ENCODE data around the gene F5. TPM values are rescaled to one million over a fixed set of nuclear protein-coding genes. Genes with fewer than 3 reads are reported as not detected.

F5 gene
- total and polyA plus RNA-seq, 2 donors (not counting 1 experiment from before 2014, with no cell fraction given): 0.01 to 0.27 TPM

GRCh38 chr1:169585181-169585580 is 1.1 kb downstream of the F5 start:
- Mint-ChIP-seq H3K4me1 (peaks cover 7% of the 10 kb centered on the region), H3K27me3 (peaks cover 26% of the 10 kb centered on the region), H3K27ac (no peak overlapping the region), H3K4me3 (no peak overlapping the region), H3K9me3 (ENCODE audit: insufficient read depth) (no peaks in the 10 kb centered on the region)
- H3K27me3 ChIP-seq (replicated peaks in 1 of 4; ENCODE audit: control extremely low read depth in 1 of 4, control insufficient read depth in 3 of 4, insufficient read depth in 4 of 4, low read length in 3 of 4): peaks cover 0 to 16% (median 10%) of the 10 kb centered on the region in 4 experiments
- TF ChIP-seq, protein P1, sequence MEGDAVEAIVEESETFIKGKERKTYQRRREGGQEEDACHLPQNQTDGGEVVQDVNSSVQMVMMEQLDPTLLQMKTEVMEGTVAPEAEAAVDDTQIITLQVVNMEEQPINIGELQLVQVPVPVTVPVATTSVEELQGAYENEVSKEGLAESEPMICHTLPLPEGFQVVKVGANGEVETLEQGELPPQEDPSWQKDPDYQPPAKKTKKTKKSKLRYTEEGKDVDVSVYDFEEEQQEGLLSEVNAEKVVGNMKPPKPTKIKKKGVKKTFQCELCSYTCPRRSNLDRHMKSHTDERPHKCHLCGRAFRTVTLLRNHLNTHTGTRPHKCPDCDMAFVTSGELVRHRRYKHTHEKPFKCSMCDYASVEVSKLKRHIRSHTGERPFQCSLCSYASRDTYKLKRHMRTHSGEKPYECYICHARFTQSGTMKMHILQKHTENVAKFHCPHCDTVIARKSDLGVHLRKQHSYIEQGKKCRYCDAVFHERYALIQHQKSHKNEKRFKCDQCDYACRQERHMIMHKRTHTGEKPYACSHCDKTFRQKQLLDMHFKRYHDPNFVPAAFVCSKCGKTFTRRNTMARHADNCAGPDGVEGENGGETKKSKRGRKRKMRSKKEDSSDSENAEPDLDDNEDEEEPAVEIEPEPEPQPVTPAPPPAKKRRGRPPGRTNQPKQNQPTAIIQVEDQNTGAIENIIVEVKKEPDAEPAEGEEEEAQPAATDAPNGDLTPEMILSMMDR (IDR thresholded peaks at IDR 0.05): no peak
- no peaks in the 10 kb centered on the region for H4K20me1 ChIP-seq (ENCODE audit: control insufficient read depth, insufficient read depth, low read length, poor library complexity, severe bottlenecking)
- DNase-seq: no peak
- ATAC-seq (ENCODE audit: low read depth): no peak
- no peak overlapping the region for H3K9ac ChIP-seq (ENCODE audit: low read length)
- no peak overlapping the region for H2AFZ ChIP-seq (ENCODE audit: insufficient read depth, low read depth, low read length, poor library complexity, severe bottlenecking)
- POLR2A ChIA-PET: no interaction called here
- no peak overlapping the region for H3K27ac ChIP-seq (ENCODE audit: low read length in 2 of 2)
- no peaks in the 10 kb centered on the region for H3K79me2 ChIP-seq (ENCODE audit: control insufficient read depth, insufficient read depth, low read length)
- H3K9me3 ChIP-seq (ENCODE audit: control extremely low read depth in 1 of 3, control insufficient read depth in 2 of 3, insufficient read depth in 1 of 3, low read length in 2 of 3): no peaks in the 10 kb centered on the region
- no peaks in the 10 kb centered on the region for H3K36me3 ChIP-seq (replicated peaks in 1 of 2; ENCODE audit: control extremely low read depth in 1 of 2, control insufficient read depth in 1 of 2, extremely low read depth in 1 of 2, insufficient read depth in 2 of 2, low read length in 1 of 2)
- peaks cover 7 to 9% of the 10 kb centered on the region in 2 donors for H3K4me1 ChIP-seq (ENCODE audit: control insufficient read depth in 2 of 2, insufficient read depth in 2 of 2, low read length in 2 of 2)
- H3K4me3 ChIP-seq (ENCODE audit: control extremely low read depth in 1 of 5, extremely low read depth in 1 of 5, insufficient read depth in 1 of 5, low read depth in 2 of 5, low read length in 4 of 5): peak overlapping the region in 1 of 5 experiments; percentile 8
- intact Hi-C loops (cut with micrococcal nuclease): no loop called here
- CTCF ChIA-PET: interaction anchor here (1.2 to 4.5 kb wide), 6 partner anchors 11 to 224 kb away, joined by 3 to 50 read pairs (median 24); no protein-coding TSS in a partner anchor
- H3K4me2 ChIP-seq (replicated peaks; ENCODE audit: low read depth, low read length, poor library complexity, severe bottlenecking): no peak overlapping the region

GRCh38 chr1:169584483-169585144 is 1.7 kb downstream of the F5 start:
- no peaks in the 10 kb centered on the region for H3K36me3 ChIP-seq (replicated peaks in 1 of 2; ENCODE audit: control extremely low read depth in 1 of 2, control insufficient read depth in 1 of 2, extremely low read depth in 1 of 2, insufficient read depth in 2 of 2, low read length in 1 of 2)
- no peaks in the 10 kb centered on the region for H3K9me3 ChIP-seq (ENCODE audit: control extremely low read depth in 1 of 3, control insufficient read depth in 2 of 3, insufficient read depth in 1 of 3, low read length in 2 of 3)
- peak overlapping the region in 1 of 5 experiments; percentile 8 for H3K4me3 ChIP-seq (ENCODE audit: control extremely low read depth in 1 of 5, extremely low read depth in 1 of 5, insufficient read depth in 1 of 5, low read depth in 2 of 5, low read length in 4 of 5)
- peaks cover 7% of the 10 kb centered on the region for H3K4me1 Mint-ChIP-seq
- no peaks in the 10 kb centered on the region for H4K20me1 ChIP-seq (ENCODE audit: control insufficient read depth, insufficient read depth, low read length, poor library complexity, severe bottlenecking)
- CTCF ChIA-PET: interaction anchor here (1.1 to 4.5 kb wide), 6 partner anchors 17 to 224 kb away, joined by 3 to 50 read pairs (median 13); no protein-coding TSS in a partner anchor
- H3K4me2 ChIP-seq (replicated peaks; ENCODE audit: low read depth, low read length, poor library complexity, severe bottlenecking): no peak overlapping the region
- WGBS (ENCODE audit: insufficient coverage): 75% methylated on average over 2 of the region's 4 CpGs
- no peak overlapping the region for H3K4me3 Mint-ChIP-seq
- ATAC-seq (ENCODE audit: low read depth): no peak
- no peak overlapping the region for H3K9ac ChIP-seq (ENCODE audit: low read length)
- intact Hi-C loops (cut with micrococcal nuclease): no loop called here
- H3K27me3 ChIP-seq (replicated peaks in 1 of 4; ENCODE audit: control extremely low read depth in 1 of 4, control insufficient read depth in 3 of 4, insufficient read depth in 4 of 4, low read length in 3 of 4): peaks cover 0 to 18% (median 10%) of the 10 kb centered on the region in 4 experiments
- H3K27ac Mint-ChIP-seq: no peak overlapping the region
- DNase-seq: no peak
- H3K79me2 ChIP-seq (ENCODE audit: control insufficient read depth, insufficient read depth, low read length): no peaks in the 10 kb centered on the region
- H2AFZ ChIP-seq (ENCODE audit: insufficient read depth, low read depth, low read length, poor library complexity, severe bottlenecking): no peak overlapping the region
- H3K9me3 Mint-ChIP-seq (ENCODE audit: insufficient read depth): no peaks in the 10 kb centered on the region
- POLR2A ChIA-PET: no interaction called here
- TF ChIP-seq EZH2 (IDR thresholded peaks at IDR 0.05; ENCODE audit: borderline replicate concordance, insufficient read depth, low read depth, low read length, poor library complexity, severe bottlenecking): no peak
- TF ChIP-seq, protein P1 (IDR thresholded peaks at IDR 0.05): no peak
- H3K27me3 Mint-ChIP-seq: peaks cover 26% of the 10 kb centered on the region
- no peak overlapping the region for H3K27ac ChIP-seq (ENCODE audit: low read length in 2 of 2)
- H3K4me1 ChIP-seq (ENCODE audit: control insufficient read depth in 2 of 2, insufficient read depth in 2 of 2, low read length in 2 of 2): peaks cover 7 to 9% of the 10 kb centered on the region in 2 donors
